Liver (tissue), 9 donors: ENCODE measurements around the gene IL2RA. TPM values are rescaled to one million over a fixed set of nuclear protein-coding genes. Genes with fewer than 3 reads are reported as not detected.
"Not testable (repeated sequence)": the region's sequence is repeated elsewhere in the genome, so short reads cannot be mapped to it uniquely, and the experiment has no call there.

Experiments used
- DNase-seq: peaks from one replicate; pipeline ENCODE4 v3.0.0-alpha.2; 2017; ENCODE audit warnings: low spot score
- H3K27ac ChIP-seq, 2 donors: one replicate each; pipeline ENCODE4 v1.7.0; 2013; ENCODE audit warnings: inconsistent platforms in 2 of 2, low read length in 2 of 2, control low read depth in 1 of 2, low read depth in 1 of 2, mild to moderate bottlenecking in 1 of 2
- H3K27me3 ChIP-seq, 4 donors: one replicate each; pipeline versions ENCODE4 v1.6.1 to v1.7.0; 2013; ENCODE audit warnings: low read length in 3 of 4, inconsistent platforms in 1 of 4, mild to moderate bottlenecking in 1 of 4, moderate library complexity in 1 of 4; ENCODE audit not compliant: control insufficient read depth in 4 of 4, insufficient read depth in 4 of 4
- H3K36me3 ChIP-seq, 4 donors: one replicate each; pipeline versions ENCODE4 v1.6.1 to v1.7.0; 2013; ENCODE audit warnings: low read length in 3 of 4, mild to moderate bottlenecking in 3 of 4, low read depth in 1 of 4, moderate library complexity in 1 of 4; ENCODE audit not compliant: control insufficient read depth in 4 of 4, insufficient read depth in 3 of 4
- H3K4me1 ChIP-seq, 4 donors: one replicate each; pipeline versions ENCODE4 v1.6.1 to v1.7.0; 2013; ENCODE audit warnings: low read length in 3 of 4, mild to moderate bottlenecking in 3 of 4, moderate library complexity in 1 of 4; ENCODE audit not compliant: control insufficient read depth in 4 of 4, insufficient read depth in 4 of 4
- H3K4me3 ChIP-seq, 3 donors: one replicate each; pipeline versions ENCODE4 v1.6.1 to v1.7.0; 2013; ENCODE audit warnings: low read length in 3 of 3, control low read depth in 1 of 3, low read depth in 1 of 3, mild to moderate bottlenecking in 1 of 3
- H3K9ac ChIP-seq, 2 donors: one replicate each; pipeline ENCODE4 v1.7.0; 2013; ENCODE audit warnings: low read length in 2 of 2, mild to moderate bottlenecking in 2 of 2, moderate library complexity in 2 of 2, control low read depth in 1 of 2, low read depth in 1 of 2
- H3K9me3 ChIP-seq, 4 donors: one replicate each; pipeline versions ENCODE4 v1.6.1 to v1.7.0; 2013; ENCODE audit warnings: low read length in 3 of 4; ENCODE audit not compliant: control insufficient read depth in 4 of 4
- ATF3 ChIP-seq: IDR thresholded peaks from 2 replicates; pipeline ENCODE4 v1.6.1; 2016; ENCODE audit warnings: antibody characterized with exemption
- CTCF ChIP-seq: fragments of 150-350 bp; IDR thresholded peaks from 2 replicates; pipeline ENCODE4 v1.5.1; 2017; ENCODE audit warnings: improper control_type of control experiment, low read depth, low read length; ENCODE audit not compliant: missing input control
- EGR1 ChIP-seq, 2 donors: IDR thresholded peaks; 2 replicates each; pipeline ENCODE4 v1.6.1; 2016 to 2018; ENCODE audit warnings: antibody characterized with exemption in 2 of 2, low read depth in 2 of 2
- FOXA1 ChIP-seq: IDR thresholded peaks from 2 replicates; pipeline ENCODE4 v1.6.1; 2016; ENCODE audit warnings: antibody characterized with exemption
- FOXA2 ChIP-seq: IDR thresholded peaks from 2 replicates; pipeline ENCODE4 v1.6.1; 2016; ENCODE audit warnings: antibody characterized with exemption
- GABPA ChIP-seq, 2 donors: IDR thresholded peaks in 1 of 2; conservative IDR thresholded peaks in 1 of 2; 2 replicates each; pipeline ENCODE4 v1.6.1; 2016; ENCODE audit warnings: antibody characterized with exemption in 2 of 2, mild to moderate bottlenecking in 1 of 2, moderate library complexity in 1 of 2
- HNF4G ChIP-seq: IDR thresholded peaks from 2 replicates; pipeline ENCODE4 v1.6.1; 2016; ENCODE audit warnings: antibody characterized with exemption
- JUND ChIP-seq, 2 donors: IDR thresholded peaks; 2 replicates each; pipeline ENCODE4 v1.6.1; 2016; ENCODE audit warnings: antibody characterized with exemption in 2 of 2
- NR2F2 ChIP-seq: IDR thresholded peaks from 2 replicates; pipeline ENCODE4 v1.6.1; 2016; ENCODE audit warnings: antibody characterized with exemption
- RAD21 ChIP-seq, 2 donors: IDR thresholded peaks; 2 replicates each; pipeline ENCODE4 v1.6.1; 2016; ENCODE audit warnings: antibody characterized with exemption in 2 of 2, mild to moderate bottlenecking in 2 of 2
- RXRA ChIP-seq, 2 donors: IDR thresholded peaks; 2 replicates each; pipeline ENCODE4 v1.6.1; 2017 to 2018; ENCODE audit warnings: antibody characterized with exemption in 2 of 2, mild to moderate bottlenecking in 1 of 2
- YY1 ChIP-seq: IDR thresholded peaks from 2 replicates; pipeline ENCODE4 v1.6.1; 2016; ENCODE audit warnings: antibody characterized with exemption, mild to moderate bottlenecking
- ZBTB33 ChIP-seq: IDR thresholded peaks from 2 replicates; pipeline ENCODE4 v1.6.1; 2016; ENCODE audit warnings: antibody characterized with exemption
- WGBS: extraction: QIAGEN DNeasy Blood & Tissue Kit; methylation state at CpG from one replicate; pipeline ENCODE4 v1.1.7; 2013; 5-methylcytosine and 5-hydroxymethylcytosine counted together
- polyA plus RNA-seq, 2 donors: library from polyadenylated mRNA; stranded (reverse) in 1 of 2; unstranded in 1 of 2; fragments of 200-250 nt in 1 of 2; fragments of >200 nt in 1 of 2; fragmentation: Nextera tagmentation in 1 of 2; extraction: Ambion mirVana in 1 of 2; gene quantifications; one replicate each; pipeline versions ENCODE4 v1.2.1 to v1.2.3, GENCODE V29; 2013 to 2015
- total RNA-seq, 2 donors: library from RNA; depleted of rRNA; stranded (reverse); fragments of >200 nt; gene quantifications; one replicate each; pipeline ENCODE4 v1.2.3, GENCODE V29; 2014
- TF ChIP-seq, protein P1 (sequence below): IDR thresholded peaks from 2 replicates; pipeline ENCODE4 v1.6.1; 2016; ENCODE audit warnings: antibody characterized with exemption
- donor health status: healthy.
- donor health status: healthy.
- donor health status: healthy.
- donor health status: healthy.
- donor health status: healthy.

The IL2RA gene
- total and polyA plus RNA-seq, 4 donors: 0.46 to 1.6 TPM; not detected in 2

GRCh38 chr10:6005856-6006395, 56.2 kb downstream of the IL2RA start:
- H3K27me3 ChIP-seq: no peaks in the 10 kb centered on the region
- H3K36me3 ChIP-seq: no peaks in the 10 kb centered on the region
- H3K9me3 ChIP-seq: peaks cover 0 to 9% (median 1%) of the 10 kb centered on the region in 4 donors
- H3K4me3 ChIP-seq: no peak overlapping the region
- WGBS: 75% methylated on average over 8 of the region's 8 CpGs
- H3K27ac ChIP-seq: no peak overlapping the region
- peak; percentile 65 for DNase-seq
- H3K9ac ChIP-seq: no peak overlapping the region
- no peaks in the 10 kb centered on the region for H3K4me1 ChIP-seq
- TF ChIP-seq HNF4G: no peak
- TF ChIP-seq ZBTB33: no peak
- no peak for TF ChIP-seq FOXA1
- no peak for TF ChIP-seq JUND (IDR thresholded peaks at IDR 0.05)
- no peak for TF ChIP-seq ATF3
- no peak for TF ChIP-seq RXRA (IDR thresholded peaks at IDR 0.05)
- TF ChIP-seq, protein P1, sequence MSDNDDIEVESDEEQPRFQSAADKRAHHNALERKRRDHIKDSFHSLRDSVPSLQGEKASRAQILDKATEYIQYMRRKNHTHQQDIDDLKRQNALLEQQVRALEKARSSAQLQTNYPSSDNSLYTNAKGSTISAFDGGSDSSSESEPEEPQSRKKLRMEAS: no peak
- TF ChIP-seq CTCF: no peak
- TF ChIP-seq EGR1 (IDR thresholded peaks at IDR 0.05; ENCODE audit: low read depth in 2 of 2): no peak
- no peak for TF ChIP-seq YY1
- no peak for TF ChIP-seq FOXA2
- no peak for TF ChIP-seq RAD21 (IDR thresholded peaks at IDR 0.05)
- no peak for TF ChIP-seq NR2F2

- not testable (repeated sequence) for H3K4me1 ChIP-seq, H3K4me3 ChIP-seq, H3K27ac ChIP-seq, H3K9ac ChIP-seq, DNase-seq, H3K27me3 ChIP-seq, H3K9me3 ChIP-seq, H3K36me3 ChIP-seq
- WGBS: 70% methylated on average over 6 of the region's 6 CpGs
Measured at GRCh38 chr10:6005161-6005804, 56.9 kb downstream of the IL2RA start.

DNA sequence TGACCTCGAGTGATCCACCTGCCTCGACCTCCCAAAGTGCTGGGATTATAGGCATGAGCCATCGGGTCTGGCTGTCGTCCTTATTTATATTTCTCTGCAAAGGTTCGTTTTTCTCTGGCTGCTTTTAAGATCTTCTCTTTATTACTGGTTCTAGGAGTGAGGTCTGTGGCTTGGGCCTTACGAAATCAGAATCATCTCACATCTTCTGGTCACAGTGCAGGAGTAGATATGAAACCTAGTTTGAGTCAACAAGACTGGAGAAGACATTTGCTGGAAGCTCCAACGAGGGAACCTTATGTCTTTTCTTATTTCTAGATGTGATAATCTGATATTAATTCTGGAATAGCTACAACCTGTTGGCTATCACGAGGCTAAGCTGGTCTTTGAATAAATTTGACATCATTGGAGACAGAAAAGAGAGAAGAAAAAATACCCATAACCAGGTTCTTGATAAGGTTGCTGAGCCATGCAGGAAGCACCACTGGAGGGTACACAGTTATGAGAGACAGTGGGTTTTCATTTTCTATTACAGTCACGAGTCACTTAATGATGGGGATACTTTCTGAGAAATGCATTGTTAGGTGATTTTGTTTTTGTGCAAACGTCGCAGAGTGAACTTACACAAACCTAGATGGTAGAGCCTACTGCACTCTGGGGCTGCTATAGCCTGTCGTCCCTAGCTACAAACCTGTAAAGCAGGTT, 59.2 kb downstream of the IL2RA start:
- H3K27me3 ChIP-seq: no peaks in the 10 kb centered on the region
- no peak overlapping the region for H3K27ac ChIP-seq
- peaks cover 0 to 9% (median 1%) of the 10 kb centered on the region in 4 donors for H3K9me3 ChIP-seq
- DNase-seq: peak; percentile 13
- TF ChIP-seq ZBTB33: no peak
- no peak for TF ChIP-seq GABPA (IDR thresholded peaks at IDR 0.05 in 1 of 2, conservative IDR thresholded peaks at IDR 0.05 in 1 of 2)
- no peak for TF ChIP-seq CTCF
- no peak for TF ChIP-seq EGR1 (IDR thresholded peaks at IDR 0.05; ENCODE audit: low read depth in 2 of 2)
- H3K4me1 ChIP-seq: no peaks in the 10 kb centered on the region
- WGBS: 77% methylated on average over 12 of the region's 12 CpGs
- H3K9ac ChIP-seq: no peak overlapping the region
- H3K4me3 ChIP-seq: no peak overlapping the region
- H3K36me3 ChIP-seq: no peaks in the 10 kb centered on the region
